Measurements from ENCODE around the gene FAM174B.

The FAM174B gene

GRCh38 chr15:92582206-92582605 is 73.4 kb downstream of the FAM174B start:
- DNase-seq (ENCODE audit: low spot score in 2 of 2) = no peak
- Histone ChIP-seq H3K4me3 (no peak overlapping the region), H3K27me3 (ENCODE audit: low read depth) (0 out of 2 replicates have a peak, but pooled peaks cover 5% of the 10 kb centered on the region), H3K9me3 (no peaks in the 10 kb centered on the region; the same call in 1 of the 2 replicates), H3K4me1 (no peaks in the 10 kb centered on the region), H3K36me3 (replicated peaks) (no peaks in the 10 kb centered on the region)
- in situ Hi-C loops (cut with MboI; ENCODE audit: low sequenced_read_pairs) = no loop called here

- Histone ChIP-seq H3K9me3 (no peaks in the 10 kb centered on the region; the same call in 1 of the 2 replicates), H3K4me3 (no peak overlapping the region), H3K4me1 (no peaks in the 10 kb centered on the region), H3K27me3 (ENCODE audit: low read depth) (0 out of 2 replicates have a peak, but pooled peaks cover 5% of the 10 kb centered on the region), H3K36me3 (replicated peaks) (no peaks in the 10 kb centered on the region)
- no peak for DNase-seq (ENCODE audit: low spot score in 2 of 2)
- in situ Hi-C loops (cut with MboI; ENCODE audit: low sequenced_read_pairs) = no loop called here
Measured at GRCh38 chr15:92580933-92581445, 74.6 kb downstream of the FAM174B start.

- Histone ChIP-seq H3K4me1 (no peaks in the 10 kb centered on the region), H3K9me3 (no peaks in the 10 kb centered on the region; the same call in 1 of the 2 replicates), H3K27me3 (ENCODE audit: low read depth) (0 out of 2 replicates have a peak, but pooled peaks cover 5% of the 10 kb centered on the region), H3K4me3 (no peak overlapping the region), H3K36me3 (replicated peaks) (no peaks in the 10 kb centered on the region)
- no peak for DNase-seq (ENCODE audit: low spot score in 2 of 2)
- in situ Hi-C loops (cut with MboI; ENCODE audit: low sequenced_read_pairs) = no loop called here
Measured at GRCh38 chr15:92580521-92580920, 75.1 kb downstream of the FAM174B start.

- Histone ChIP-seq H3K36me3 (replicated peaks) (no peaks in the 10 kb centered on the region), H3K9me3 (no peaks in the 10 kb centered on the region; the same call in 1 of the 2 replicates), H3K4me1 (no peaks in the 10 kb centered on the region), H3K4me3 (no peak overlapping the region), H3K27me3 (ENCODE audit: low read depth) (0 out of 2 replicates have a peak, but pooled peaks cover 5% of the 10 kb centered on the region)
- in situ Hi-C loops (cut with MboI; ENCODE audit: low sequenced_read_pairs) = no loop called here
- DNase-seq (ENCODE audit: low spot score in 2 of 2) = no peak
Measured at GRCh38 chr15:92579931-92580470, 75.6 kb downstream of the FAM174B start.

- 0 out of 2 replicates have a peak, but pooled peaks cover 6% of the 10 kb centered on the region for H3K27me3 ChIP-seq (ENCODE audit: low read depth)
- no peaks in the 10 kb centered on the region for H3K36me3 ChIP-seq (replicated peaks)
- no peak for DNase-seq (ENCODE audit: low spot score in 2 of 2)
- in situ Hi-C loops (cut with MboI; ENCODE audit: low sequenced_read_pairs) = no loop called here
- H3K4me3 ChIP-seq = no peak overlapping the region
- H3K9me3 ChIP-seq = no peaks in the 10 kb centered on the region; the same call in 1 of the 2 replicates
- H3K4me1 ChIP-seq = no peaks in the 10 kb centered on the region
Measured at GRCh38 chr15:92579486-92579885, 76.1 kb downstream of the FAM174B start.

- Histone ChIP-seq H3K27me3 (ENCODE audit: low read depth) (0 out of 2 replicates have a peak, but pooled peaks cover 9% of the 10 kb centered on the region), H3K4me1 (no peaks in the 10 kb centered on the region), H3K36me3 (replicated peaks) (no peaks in the 10 kb centered on the region), H3K9me3 (no peaks in the 10 kb centered on the region; the same call in 1 of the 2 replicates), H3K4me3 (no peak overlapping the region)
- no peak for DNase-seq (ENCODE audit: low spot score in 2 of 2)
- in situ Hi-C loops (cut with MboI; ENCODE audit: low sequenced_read_pairs) = no loop called here
Measured at GRCh38 chr15:92578096-92578835, 77.3 kb downstream of the FAM174B start.

- no peaks in the 10 kb centered on the region for H3K9me3 ChIP-seq
- DNase-seq (ENCODE audit: low spot score in 2 of 2) = no peak
- H3K4me1 ChIP-seq = no peaks in the 10 kb centered on the region
- in situ Hi-C loops (cut with MboI; ENCODE audit: low sequenced_read_pairs) = no loop called here
- no peaks in the 10 kb centered on the region for H3K36me3 ChIP-seq (replicated peaks)
- no peak overlapping the region for H3K4me3 ChIP-seq
- H3K27me3 ChIP-seq (ENCODE audit: low read depth) = peaks cover 20% of the 10 kb centered on the region; the same call in 1 of the 2 replicates
Measured at GRCh38 chr15:92576597-92577200, 78.9 kb downstream of the FAM174B start.

- no peak for DNase-seq (ENCODE audit: low spot score in 2 of 2)
- Histone ChIP-seq H3K4me3 (no peak overlapping the region), H3K9me3 (no peaks in the 10 kb centered on the region), H3K36me3 (replicated peaks) (no peaks in the 10 kb centered on the region), H3K27me3 (ENCODE audit: low read depth) (peaks cover 20% of the 10 kb centered on the region; the same call in 1 of the 2 replicates), H3K4me1 (no peaks in the 10 kb centered on the region)
- in situ Hi-C loops (cut with MboI; ENCODE audit: low sequenced_read_pairs) = no loop called here
Measured at GRCh38 chr15:92574566-92574965, 81.0 kb downstream of the FAM174B start.

- Histone ChIP-seq H3K27me3 (ENCODE audit: low read depth) (peaks cover 20% of the 10 kb centered on the region; the same call in 1 of the 2 replicates), H3K4me1 (no peaks in the 10 kb centered on the region), H3K9me3 (no peaks in the 10 kb centered on the region), H3K4me3 (no peak overlapping the region), H3K36me3 (replicated peaks) (no peaks in the 10 kb centered on the region)
- in situ Hi-C loops (cut with MboI; ENCODE audit: low sequenced_read_pairs) = no loop called here
- no peak for DNase-seq (ENCODE audit: low spot score in 2 of 2)
Measured at GRCh38 chr15:92574161-92574560, 81.4 kb downstream of the FAM174B start.

GRCh38 chr15:92571824-92572223 is 83.8 kb downstream of the FAM174B start:
- Histone ChIP-seq H3K36me3 (replicated peaks) (no peaks in the 10 kb centered on the region), H3K4me1 (no peaks in the 10 kb centered on the region), H3K9me3 (peaks cover 6% of the 10 kb centered on the region; the same call in 1 of the 2 replicates), H3K27me3 (ENCODE audit: low read depth) (peaks cover 15% of the 10 kb centered on the region; the same call in 1 of the 2 replicates), H3K4me3 (no peak overlapping the region)
- DNase-seq (ENCODE audit: low spot score in 2 of 2) = no peak
- in situ Hi-C loops (cut with MboI; ENCODE audit: low sequenced_read_pairs) = no loop called here

- H3K9me3 ChIP-seq = peaks cover 6% of the 10 kb centered on the region; the same call in 1 of the 2 replicates
- H3K36me3 ChIP-seq (replicated peaks) = no peaks in the 10 kb centered on the region
- no peak for DNase-seq (ENCODE audit: low spot score in 2 of 2)
- peaks cover 15% of the 10 kb centered on the region; the same call in 1 of the 2 replicates for H3K27me3 ChIP-seq (ENCODE audit: low read depth)
- in situ Hi-C loops (cut with MboI; ENCODE audit: low sequenced_read_pairs) = no loop called here
- H3K4me1 ChIP-seq = no peaks in the 10 kb centered on the region
- no peak overlapping the region for H3K4me3 ChIP-seq
Measured at GRCh38 chr15:92570391-92570790, 85.2 kb downstream of the FAM174B start.

- H3K4me1 ChIP-seq = no peaks in the 10 kb centered on the region
- peaks cover 15% of the 10 kb centered on the region; the same call in 1 of the 2 replicates for H3K27me3 ChIP-seq (ENCODE audit: low read depth)
- H3K4me3 ChIP-seq = no peak overlapping the region
- in situ Hi-C loops (cut with MboI; ENCODE audit: low sequenced_read_pairs) = no loop called here
- DNase-seq (ENCODE audit: low spot score in 2 of 2) = no peak
- peaks cover 6% of the 10 kb centered on the region; the same call in 1 of the 2 replicates for H3K9me3 ChIP-seq
- no peaks in the 10 kb centered on the region for H3K36me3 ChIP-seq (replicated peaks)
Measured at GRCh38 chr15:92569778-92570177, 85.8 kb downstream of the FAM174B start.
